ES-I3 (cell line): ENCODE results near the gene NEURL1B.

ENCODE experiments used
- H3K36me3 ChIP-seq: 2 replicates; pipeline ENCODE4 v1.6.1; 2013; ENCODE audit warnings: mild to moderate bottlenecking, low read length, control low read depth, moderate library complexity; ENCODE audit not compliant: insufficient read depth
- H3K4me1 ChIP-seq: 2 replicates; pipeline ENCODE4 v1.6.1; 2013; ENCODE audit warnings: mild to moderate bottlenecking, control low read depth, low read length; ENCODE audit not compliant: insufficient read depth
- H3K9ac ChIP-seq: 2 replicates; pipeline ENCODE4 v1.6.1; 2013; ENCODE audit warnings: low read depth, mild to moderate bottlenecking, low read length, moderate library complexity
- H3K9me3 ChIP-seq: 2 replicates; pipeline ENCODE4 v1.6.1; 2013; ENCODE audit warnings: mild to moderate bottlenecking, low read length, moderate library complexity; ENCODE audit not compliant: control insufficient read depth, insufficient read depth

NEURL1B gene

DNA sequence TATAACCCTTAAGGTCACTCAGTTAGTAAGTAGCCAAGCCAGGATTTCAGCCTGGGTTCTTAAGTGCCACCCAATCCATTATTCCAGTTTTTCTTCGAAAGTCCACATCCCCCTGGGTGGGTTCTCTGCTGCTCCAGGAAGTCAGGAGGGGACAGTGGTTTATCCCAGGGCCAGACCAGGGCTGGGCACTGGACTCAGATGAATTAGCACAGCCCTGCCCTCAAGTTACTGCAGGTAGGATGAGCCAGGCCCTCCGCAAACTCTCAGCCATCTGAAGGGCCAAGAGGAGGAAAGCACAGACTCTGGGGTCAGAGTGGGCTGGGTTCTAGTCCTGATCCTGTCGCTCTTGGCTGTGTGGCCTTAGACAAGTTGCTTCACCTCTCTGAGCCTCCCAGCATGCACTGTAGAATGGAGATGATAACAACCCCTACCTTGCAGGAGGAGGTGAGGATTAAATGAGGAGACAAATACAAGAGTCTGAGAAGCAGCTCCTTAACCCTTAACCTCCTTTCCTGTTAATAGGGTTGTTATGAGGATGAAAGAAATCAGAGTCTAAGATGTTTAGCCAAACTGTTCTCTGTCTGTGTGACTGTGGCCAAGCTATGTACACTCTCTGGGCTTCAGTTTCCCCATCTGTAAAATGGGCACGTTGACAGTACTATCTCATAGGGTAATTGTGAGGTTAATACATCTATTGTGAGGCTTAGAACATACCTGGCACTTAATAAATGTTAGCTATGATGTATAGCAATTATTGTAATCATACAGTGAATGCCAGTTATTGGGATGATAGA lies 6.8 kb upstream of the NEURL1B start:
- Histone ChIP-seq H3K36me3 (no peaks in the 10 kb centered on the region), H3K9me3 (no peaks in the 10 kb centered on the region), H3K4me1 (peaks cover 15% of the 10 kb centered on the region), H3K9ac (no peak overlapping the region)

DNA sequence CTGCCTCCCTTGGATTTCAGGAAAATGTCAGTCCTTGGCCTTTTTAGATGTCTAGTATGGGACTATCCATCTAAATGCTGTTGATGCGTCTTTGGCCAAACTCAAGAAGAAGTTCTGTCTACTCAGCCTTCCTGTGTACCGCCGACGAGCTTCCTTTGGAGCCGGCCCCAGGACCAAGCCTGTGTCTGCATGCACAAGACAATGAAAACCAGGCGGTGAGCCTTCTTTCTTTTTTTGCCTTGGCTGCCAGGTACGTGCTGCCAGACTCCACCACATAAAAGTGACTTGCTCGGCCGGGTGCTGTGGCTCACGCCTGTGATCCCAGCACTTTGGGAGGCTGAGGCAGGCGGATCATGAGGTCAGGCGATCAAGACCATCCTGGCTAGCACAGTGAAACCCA lies 6.0 kb upstream of the NEURL1B start:
- Histone ChIP-seq H3K4me1 (peaks cover 12% of the 10 kb centered on the region), H3K9me3 (no peaks in the 10 kb centered on the region), H3K9ac (no peak overlapping the region)

DNA sequence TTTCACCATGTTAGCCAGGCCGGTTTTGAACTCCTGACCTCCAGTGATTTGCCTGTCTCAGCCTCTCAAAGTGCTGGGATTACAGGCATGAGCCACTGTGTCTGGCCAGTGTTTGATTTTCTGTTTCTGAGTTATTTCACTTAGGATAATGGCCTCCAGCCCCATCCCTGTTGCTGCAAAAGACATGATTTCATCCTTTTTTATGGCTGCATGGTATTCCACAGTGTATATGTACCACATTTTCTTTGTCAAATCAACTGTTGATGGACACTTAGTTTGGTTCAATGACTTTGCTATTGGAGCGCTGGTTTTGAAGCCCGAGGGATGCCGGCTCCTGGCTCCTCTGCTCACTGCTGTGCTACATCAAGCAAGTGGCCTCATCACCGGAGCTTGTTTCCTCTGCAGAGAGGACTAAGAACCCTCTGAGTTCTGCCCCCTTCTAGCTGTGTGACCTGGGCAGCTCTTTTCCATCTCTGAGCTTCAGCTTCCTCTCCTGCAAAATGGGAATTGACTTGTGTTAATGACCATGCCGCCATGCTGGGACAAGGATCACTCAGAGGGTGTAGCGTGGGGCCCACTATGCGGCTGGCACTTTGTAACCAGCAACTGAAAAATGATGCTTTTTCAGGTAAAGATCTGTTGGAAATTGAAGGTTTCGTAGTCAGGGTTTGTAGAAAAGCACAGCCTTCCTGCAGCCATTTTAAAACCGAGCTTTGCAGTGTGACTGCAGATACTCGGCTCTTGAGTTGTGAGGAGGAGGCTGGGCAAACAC lies 4.6 kb upstream of the NEURL1B start:
- peaks cover 4% of the 10 kb centered on the region; the same call in 1 of the 2 replicates for H3K4me1 ChIP-seq
- H3K9me3 ChIP-seq, result no peaks in the 10 kb centered on the region
- no peaks in the 10 kb centered on the region for H3K36me3 ChIP-seq
- H3K9ac ChIP-seq, result no peak overlapping the region

More for the DNA sequence above, 6.0 kb upstream of the NEURL1B start:
- H3K36me3 ChIP-seq, result no peaks in the 10 kb centered on the region

DNA sequence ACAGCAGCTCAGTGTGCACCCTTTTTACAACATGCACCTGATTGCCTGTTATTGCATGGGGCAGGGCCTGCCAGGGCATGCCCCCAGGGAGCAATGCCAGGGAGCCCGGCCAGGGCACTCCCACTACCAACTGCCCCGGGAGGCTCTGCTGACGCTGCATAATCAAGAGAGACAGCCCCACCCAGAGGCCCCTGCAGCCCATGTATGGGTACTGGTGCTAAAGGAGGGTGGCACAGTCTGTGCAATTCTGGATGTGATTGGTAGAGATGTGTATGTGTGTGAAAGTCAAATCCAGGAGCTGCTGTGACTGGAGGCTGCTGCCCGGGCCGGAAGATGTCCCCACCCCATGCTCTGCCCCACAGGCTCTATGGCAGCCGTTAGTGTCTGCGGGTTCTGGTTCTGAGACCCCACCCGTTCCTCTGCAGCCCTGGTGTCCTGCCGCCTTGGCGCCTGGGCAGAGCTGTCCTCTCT lies 3.9 kb upstream of the NEURL1B start:
- Histone ChIP-seq H3K36me3 (no peaks in the 10 kb centered on the region), H3K9ac (no peak overlapping the region), H3K4me1 (peaks cover 4% of the 10 kb centered on the region; the same call in 1 of the 2 replicates), H3K9me3 (no peaks in the 10 kb centered on the region)

DNA sequence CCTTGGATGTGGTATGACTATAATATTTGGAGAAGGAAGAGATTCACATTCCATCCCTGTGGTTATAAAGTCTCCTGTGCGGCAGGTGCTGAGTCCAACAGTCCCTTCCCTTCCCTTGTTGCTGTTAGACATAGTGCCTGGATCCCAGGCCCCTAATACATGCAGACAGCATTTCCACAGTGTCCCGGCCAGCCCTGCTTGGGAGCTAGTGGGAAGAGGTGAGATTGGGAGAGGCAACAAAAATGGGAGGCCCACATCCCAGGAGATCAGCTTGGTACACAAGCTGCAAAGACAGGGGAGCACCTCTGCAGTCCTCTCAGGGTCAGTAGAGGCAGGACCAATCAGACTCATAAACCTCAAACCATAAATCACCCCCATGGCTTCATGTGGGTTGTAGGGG lies 3.3 kb upstream of the NEURL1B start:
- Histone ChIP-seq H3K9ac (no peak overlapping the region), H3K9me3 (no peaks in the 10 kb centered on the region), H3K4me1 (peaks cover 9% of the 10 kb centered on the region), H3K36me3 (no peaks in the 10 kb centered on the region)

DNA sequence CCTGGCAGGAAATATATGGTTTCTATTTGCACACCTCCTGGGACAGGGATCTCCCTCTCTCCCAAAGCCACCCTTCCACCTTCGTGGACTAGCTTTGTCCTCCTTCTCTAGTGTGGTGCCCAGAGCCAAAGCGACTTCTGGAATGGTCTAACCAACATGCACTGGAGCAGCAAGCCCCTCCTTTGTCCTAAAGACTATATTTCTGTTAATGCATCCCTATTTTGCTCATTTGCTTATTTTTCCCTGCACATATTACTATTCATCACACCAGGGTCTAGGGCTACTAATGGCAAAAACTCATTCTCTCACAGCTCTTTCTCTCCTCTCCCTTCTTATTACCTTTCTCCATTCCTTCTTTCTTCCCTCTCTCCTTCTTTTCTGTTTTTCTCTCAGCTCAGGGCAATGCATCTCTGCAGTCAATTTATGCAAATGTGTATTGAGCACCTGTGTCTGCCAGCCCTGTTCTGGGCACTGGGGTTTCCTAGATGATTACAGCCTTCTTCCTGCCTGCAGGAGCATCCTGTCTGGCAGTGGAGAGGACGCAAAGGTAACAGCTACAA lies 2.8 kb upstream of the NEURL1B start:
- no peaks in the 10 kb centered on the region for H3K36me3 ChIP-seq
- peaks cover 11% of the 10 kb centered on the region for H3K4me1 ChIP-seq
- H3K9me3 ChIP-seq, result no peaks in the 10 kb centered on the region
- no peak overlapping the region for H3K9ac ChIP-seq

DNA sequence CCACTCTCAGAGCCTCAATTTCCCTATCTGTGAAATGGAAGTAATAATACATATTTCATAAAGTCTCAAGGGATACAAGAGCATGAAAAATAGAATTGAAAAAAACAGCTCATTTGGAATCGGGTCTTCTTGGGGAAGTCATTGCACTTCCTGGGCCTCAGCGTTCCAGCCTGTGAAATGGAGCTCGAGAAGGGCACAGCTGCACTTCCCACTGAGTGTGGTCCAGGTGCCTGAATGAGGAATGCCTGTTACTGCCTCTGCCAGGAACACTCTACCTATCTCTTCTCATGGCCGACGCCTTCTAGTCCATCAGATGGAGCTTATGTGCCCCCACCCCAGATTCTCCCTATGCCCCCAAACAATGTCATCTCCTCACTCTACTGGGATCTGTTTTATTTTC lies 924 bp upstream of the NEURL1B start:
- H3K4me1 ChIP-seq, result peaks cover 23% of the 10 kb centered on the region
- H3K9ac ChIP-seq, result no peak overlapping the region
- no peaks in the 10 kb centered on the region for H3K36me3 ChIP-seq
- no peaks in the 10 kb centered on the region for H3K9me3 ChIP-seq

DNA sequence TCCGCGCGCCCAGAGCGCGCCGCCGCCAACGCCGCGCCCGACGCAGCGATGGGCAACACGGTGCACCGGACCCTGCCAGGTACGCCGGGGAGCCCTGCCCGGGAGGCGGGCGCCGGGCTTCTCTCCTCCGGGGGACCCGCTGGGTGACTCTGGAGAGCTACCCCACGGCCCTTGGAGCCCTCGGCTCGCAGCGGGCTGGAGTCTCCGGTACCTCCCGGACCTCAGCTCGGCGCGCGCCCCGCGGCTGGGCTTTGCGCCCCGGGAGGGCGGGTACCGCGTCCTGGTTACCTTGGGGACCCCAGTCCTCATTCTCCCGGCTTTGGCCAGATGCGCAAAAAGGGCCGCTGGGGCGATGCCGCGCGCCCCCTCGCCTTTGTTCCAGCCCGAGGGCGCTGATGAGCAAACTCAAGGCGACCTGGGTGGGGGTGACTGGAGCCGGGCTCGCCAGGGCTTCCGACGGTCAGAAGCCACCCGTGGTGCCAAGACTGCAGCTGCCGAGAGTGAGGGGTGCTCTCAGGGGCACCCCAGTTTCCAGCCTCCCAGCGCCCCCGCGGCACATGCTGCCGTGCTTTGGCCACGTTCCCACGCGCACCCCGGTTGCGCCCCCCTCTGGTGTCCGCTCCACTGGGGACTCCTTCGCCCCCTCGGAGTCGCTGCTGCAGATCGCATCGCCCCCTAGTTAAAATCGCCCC lies 442 bp downstream of the NEURL1B start:
- no peaks in the 10 kb centered on the region for H3K9me3 ChIP-seq
- peaks cover 24% of the 10 kb centered on the region for H3K4me1 ChIP-seq
- H3K36me3 ChIP-seq, result no peaks in the 10 kb centered on the region
- H3K9ac ChIP-seq, result peak overlapping the region; percentile 83

DNA sequence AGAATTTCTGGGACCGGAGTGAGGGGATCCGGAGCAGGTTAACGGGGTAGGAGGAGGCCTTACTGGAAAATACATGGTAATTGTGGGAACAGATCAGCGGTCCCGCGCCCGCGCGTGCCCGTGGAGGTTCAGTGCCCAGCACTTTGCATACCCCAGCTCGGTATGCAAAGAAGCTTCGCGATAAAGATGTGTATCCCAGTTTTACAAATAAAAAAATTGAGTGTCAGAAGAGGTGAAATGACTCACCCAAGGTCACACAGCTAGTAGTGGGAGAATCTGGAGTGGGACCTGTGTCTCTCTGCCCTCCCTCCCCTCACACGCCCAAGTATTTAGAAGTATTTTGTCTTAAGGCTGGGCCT lies 967 bp downstream of the NEURL1B start:
- H3K9ac ChIP-seq, result peak overlapping the region; percentile 83

DNA sequence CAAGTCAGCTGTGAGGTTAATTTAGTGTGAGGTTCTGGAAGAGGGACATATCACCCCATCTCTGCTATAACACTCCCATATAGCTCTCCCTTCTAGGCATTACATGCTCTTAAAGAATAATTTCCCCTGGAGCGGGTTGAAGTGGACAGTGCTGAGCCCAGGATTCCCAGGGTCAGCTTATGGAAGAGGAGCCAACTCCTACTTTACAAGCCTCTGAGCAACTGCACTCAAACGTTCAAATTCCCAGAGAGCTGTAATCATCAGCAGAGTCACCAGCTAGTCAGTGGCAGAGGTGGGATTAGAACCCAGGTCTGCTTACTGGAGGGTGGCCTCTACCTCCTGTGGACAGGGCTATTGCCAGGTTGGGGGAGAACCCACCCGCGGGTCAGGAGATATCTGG lies 1.4 kb downstream of the NEURL1B start:
- Histone ChIP-seq H3K9ac (peak overlapping the region; percentile 83; the same call in 1 of the 2 replicates), H3K9me3 (no peaks in the 10 kb centered on the region), H3K36me3 (no peaks in the 10 kb centered on the region), H3K4me1 (peaks cover 30% of the 10 kb centered on the region)

More for the DNA sequence above, 967 bp downstream of the NEURL1B start:
- no peaks in the 10 kb centered on the region for H3K36me3 ChIP-seq
- H3K4me1 ChIP-seq, result peaks cover 26% of the 10 kb centered on the region
- H3K9me3 ChIP-seq, result no peaks in the 10 kb centered on the region

DNA sequence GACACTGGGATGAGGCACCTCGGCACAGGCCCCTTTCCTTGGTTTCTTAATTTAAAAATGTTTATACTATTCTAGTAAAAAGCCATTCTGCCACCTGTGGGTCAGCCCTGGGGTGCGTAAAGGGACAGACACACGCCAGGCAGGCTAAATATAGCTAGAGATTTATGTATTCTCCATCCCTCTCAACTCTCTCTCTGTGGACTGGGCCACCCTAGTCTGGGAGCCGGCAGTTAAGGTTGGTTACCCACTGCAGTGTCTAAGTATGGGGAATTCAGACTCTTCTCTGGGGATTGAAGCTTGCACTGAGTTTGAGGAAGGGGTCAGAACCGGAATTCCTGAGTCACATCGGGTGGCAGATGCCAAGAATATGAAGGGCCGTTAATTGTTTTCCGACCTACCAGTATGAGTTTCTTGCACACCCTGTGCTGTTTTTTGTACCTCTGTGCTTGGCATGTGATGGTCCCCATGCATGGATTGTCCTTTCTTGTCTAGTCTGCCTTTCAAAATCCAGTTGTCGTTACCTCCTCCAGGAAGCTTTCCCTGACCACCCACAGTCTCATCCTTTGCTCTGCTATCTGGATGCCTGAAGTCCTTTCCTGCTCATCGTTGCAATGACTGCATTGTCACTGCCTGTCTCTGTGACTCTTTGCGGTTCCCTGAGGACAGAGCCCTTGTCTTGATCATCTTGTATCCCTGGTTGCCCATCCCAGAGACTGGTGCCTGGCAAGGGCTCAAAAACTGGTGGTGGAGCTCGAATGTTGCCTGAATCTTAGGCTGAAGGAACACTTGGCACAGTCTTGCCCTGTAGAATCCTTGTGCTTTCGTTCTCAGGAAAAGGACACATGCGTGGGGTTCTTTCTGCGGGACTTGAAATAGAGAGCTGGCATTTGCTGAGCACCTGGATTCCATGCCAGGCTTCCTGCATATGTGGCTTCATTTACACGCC lies 2.1 kb downstream of the NEURL1B start:
- H3K36me3 ChIP-seq, result no peaks in the 10 kb centered on the region
- no peak overlapping the region for H3K9ac ChIP-seq
- H3K4me1 ChIP-seq, result peaks cover 31% of the 10 kb centered on the region
- no peaks in the 10 kb centered on the region for H3K9me3 ChIP-seq

DNA sequence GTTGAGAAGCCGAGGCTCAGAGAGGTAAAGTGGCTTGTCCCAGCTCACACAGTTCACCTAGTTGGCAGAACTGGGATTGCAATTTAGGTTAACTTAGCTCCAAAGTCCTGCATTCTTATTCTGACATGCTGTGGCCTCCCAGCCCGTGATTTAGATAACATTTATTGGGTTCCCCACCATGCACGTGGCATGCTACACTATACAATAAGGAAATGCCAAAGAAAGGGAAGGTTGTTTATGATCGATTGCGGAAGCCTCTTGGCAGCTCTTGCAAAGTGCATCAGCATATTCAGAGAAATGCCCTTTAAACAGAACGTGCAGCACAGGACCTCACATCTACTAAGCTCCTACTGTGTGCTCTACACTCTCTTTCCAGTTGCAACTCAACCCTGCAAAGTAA lies 3.2 kb downstream of the NEURL1B start:
- Histone ChIP-seq H3K4me1 (peaks cover 31% of the 10 kb centered on the region), H3K9ac (no peak overlapping the region), H3K9me3 (no peaks in the 10 kb centered on the region), H3K36me3 (no peaks in the 10 kb centered on the region)

DNA sequence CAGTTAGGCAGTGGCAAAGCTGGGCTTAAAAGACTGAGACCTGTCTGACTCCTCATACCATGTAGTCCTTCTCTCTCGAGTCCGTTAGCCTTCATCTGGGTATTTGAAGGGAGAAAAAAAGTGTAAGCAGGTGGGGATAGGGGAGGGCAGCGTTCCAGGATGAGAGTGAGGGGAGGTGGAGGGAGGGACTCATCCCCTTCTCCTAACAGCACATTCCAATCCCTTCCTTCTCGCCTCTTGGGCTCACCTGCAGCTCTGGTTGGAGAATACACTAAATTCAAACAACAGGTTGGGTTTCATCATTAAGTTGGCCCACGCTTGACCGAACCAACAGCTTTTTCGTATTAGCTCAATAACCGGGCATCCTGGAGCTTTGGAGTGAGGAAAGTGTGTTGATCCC lies 3.6 kb downstream of the NEURL1B start:
- peaks cover 31% of the 10 kb centered on the region for H3K4me1 ChIP-seq
- H3K9ac ChIP-seq, result no peak overlapping the region
- no peaks in the 10 kb centered on the region for H3K9me3 ChIP-seq
- no peaks in the 10 kb centered on the region for H3K36me3 ChIP-seq
